ENCODE data around the gene TBC1D14.

DNA sequence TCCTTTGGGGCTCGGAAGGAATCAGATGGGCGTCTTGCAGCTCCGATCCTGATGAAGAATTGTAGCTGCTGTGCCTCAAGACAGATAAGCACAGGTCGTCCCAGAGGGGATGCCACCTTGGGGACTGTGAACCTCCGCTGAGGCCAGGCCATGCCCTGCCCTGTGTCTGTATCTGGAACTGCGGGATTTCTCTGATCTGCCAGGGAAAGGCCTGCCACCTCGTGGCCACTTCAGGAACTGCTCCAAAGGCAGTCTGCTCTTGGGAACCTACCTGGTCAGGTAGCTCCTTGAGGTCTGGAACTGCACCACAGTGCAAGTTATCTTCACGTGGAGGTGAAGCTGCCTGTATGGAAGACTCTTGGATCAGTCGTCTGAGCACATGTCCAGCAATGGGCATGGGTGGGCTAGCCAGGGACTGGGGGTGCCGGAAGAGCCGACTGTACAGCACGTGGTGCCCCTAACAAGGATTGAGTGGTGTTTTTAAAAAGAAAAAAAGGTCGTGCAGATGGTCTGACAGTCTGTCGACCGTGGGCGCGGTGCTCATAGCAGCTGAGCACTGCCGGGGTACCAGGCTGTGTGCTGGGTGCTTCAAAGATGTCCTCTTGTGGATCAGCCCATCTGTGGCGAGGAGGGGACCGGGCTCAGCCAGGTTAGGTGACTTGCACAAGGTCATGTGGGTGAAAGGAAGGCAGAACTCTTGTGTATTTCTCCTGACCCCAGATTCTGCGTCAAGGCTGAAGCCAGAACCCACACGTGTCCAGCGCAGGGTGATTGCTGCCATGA lies 161.3 kb downstream of the TBC1D14 start:
- no peak for TF ChIP-seq YY1 (IDR thresholded peaks at IDR 0.05; ENCODE audit: insufficient read depth, insufficient read length)
- TF ChIP-seq ZNF274 (IDR thresholded peaks at IDR 0.05; ENCODE audit: low read depth, low read length): no peak
- no peak for TF ChIP-seq SUZ12 (IDR thresholded peaks at IDR 0.05; ENCODE audit: extremely low read depth, insufficient read depth, insufficient read length)
